ENCODE measurements around the gene ZNF436. TPM values are rescaled to one million over a fixed set of nuclear protein-coding genes. Genes with fewer than 3 reads are reported as not detected.

Gene ZNF436
- total RNA-seq, 2 donors from 2014 or later, result 3.1 to 3.3 TPM

DNA sequence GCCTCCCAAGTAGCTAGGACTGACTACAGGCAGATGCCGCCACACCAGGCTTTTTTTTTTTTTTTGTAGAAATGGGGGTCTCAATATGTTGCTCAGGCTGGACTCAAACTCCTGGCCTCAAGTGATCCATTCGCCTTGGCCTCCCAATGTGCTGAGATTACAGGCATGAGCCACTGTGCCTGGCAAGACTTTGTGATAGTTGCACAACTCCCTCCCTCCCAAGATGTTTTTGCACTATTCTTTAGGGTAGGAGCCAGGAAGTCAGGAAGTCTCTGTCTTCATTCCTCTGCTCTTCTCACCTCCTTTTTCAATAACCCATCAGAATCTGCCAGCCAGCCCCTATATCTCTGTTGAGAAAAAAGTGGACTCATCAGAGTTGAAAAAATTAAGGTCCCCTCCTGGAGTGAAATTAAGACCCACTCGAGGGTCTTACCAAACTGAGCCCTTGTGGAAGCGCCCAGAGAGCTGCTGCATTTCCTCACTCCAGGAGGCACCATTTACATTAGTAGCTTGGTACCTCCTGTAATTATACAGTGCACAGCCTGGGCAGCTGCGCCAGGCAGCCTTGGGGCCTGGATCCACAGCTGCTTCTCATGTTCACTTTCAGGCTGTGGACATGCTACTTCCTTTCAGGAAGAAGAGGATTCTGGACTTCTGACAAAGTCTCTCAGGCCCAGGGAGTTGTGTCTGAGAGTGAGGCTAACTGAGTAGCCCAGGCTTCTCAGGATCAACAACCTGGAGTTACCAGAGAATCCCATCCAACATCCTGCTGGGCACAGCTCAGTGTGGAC lies 30.9 kb upstream of the ZNF436 start:
- no peak overlapping the region for H3K4me3 Mint-ChIP-seq

DNA sequence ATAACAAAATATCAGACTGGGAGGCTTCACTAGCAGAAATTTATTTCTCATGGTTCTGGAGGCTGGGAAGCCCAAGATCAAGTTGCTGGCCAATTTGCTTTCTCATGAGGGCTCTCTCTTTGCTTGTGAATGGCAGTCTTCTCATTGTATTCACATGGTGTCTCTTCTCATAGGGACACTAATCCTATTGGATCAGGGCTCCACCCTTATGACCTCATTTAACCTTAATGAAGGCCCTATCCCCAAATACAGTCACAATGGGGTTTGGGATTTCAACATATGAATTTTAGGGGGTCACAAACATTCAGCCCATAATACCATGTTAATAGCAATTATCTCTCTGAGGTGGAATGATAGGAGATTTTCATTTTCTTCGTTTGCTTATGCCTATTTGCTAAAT lies 29.6 kb upstream of the ZNF436 start:
- peaks cover 6% of the 10 kb centered on the region for H3K27me3 Mint-ChIP-seq
- peaks cover 3% of the 10 kb centered on the region for H3K4me1 Mint-ChIP-seq
- no peak overlapping the region for H3K27ac Mint-ChIP-seq
- H3K9me3 ChIP-seq (ENCODE audit: control insufficient read depth, low read length, poor library complexity, severe bottlenecking), result no peaks in the 10 kb centered on the region
- no peak overlapping the region for H3K4me3 Mint-ChIP-seq
- no peak for ATAC-seq
- H3K36me3 Mint-ChIP-seq (ENCODE audit: low read depth), result peaks cover 3% of the 10 kb centered on the region
- no peak for DNase-seq

More for the DNA sequence above, 30.9 kb upstream of the ZNF436 start:
- Mint-ChIP-seq H3K36me3 (ENCODE audit: low read depth) (peaks cover 3% of the 10 kb centered on the region), H3K4me1 (peaks cover 4% of the 10 kb centered on the region), H3K27me3 (no peaks in the 10 kb centered on the region), H3K27ac (no peak overlapping the region)
- ATAC-seq, result no peak
- H3K9me3 ChIP-seq (ENCODE audit: control insufficient read depth, low read length, poor library complexity, severe bottlenecking), result no peaks in the 10 kb centered on the region
- no peak for DNase-seq

DNA sequence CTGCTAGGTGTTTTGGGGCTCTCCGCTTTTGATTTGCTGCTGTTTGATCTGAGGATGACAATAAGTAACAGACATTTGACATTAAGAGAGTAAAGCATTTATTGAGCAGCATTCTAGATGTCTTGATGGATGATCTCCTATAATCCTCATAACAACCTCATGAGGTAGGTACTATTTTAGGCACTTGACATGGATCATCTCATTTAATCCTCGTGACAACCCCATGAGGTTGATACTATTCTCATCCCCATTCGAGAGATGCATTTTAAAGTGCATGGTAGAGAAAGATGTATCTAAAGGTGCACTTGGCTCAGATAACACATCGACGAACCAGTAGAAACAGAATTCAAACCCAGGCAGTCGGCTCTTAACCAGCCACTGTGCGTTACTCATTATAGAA lies 28.3 kb upstream of the ZNF436 start:
- Mint-ChIP-seq H3K36me3 (ENCODE audit: low read depth) (peaks cover 3% of the 10 kb centered on the region), H3K27ac (no peak overlapping the region), H3K4me1 (no peaks in the 10 kb centered on the region), H3K27me3 (peaks cover 6% of the 10 kb centered on the region), H3K4me3 (no peak overlapping the region)
- no peak for DNase-seq
- no peak for ATAC-seq
- H3K9me3 ChIP-seq (ENCODE audit: control insufficient read depth, low read length, poor library complexity, severe bottlenecking), result no peaks in the 10 kb centered on the region

DNA sequence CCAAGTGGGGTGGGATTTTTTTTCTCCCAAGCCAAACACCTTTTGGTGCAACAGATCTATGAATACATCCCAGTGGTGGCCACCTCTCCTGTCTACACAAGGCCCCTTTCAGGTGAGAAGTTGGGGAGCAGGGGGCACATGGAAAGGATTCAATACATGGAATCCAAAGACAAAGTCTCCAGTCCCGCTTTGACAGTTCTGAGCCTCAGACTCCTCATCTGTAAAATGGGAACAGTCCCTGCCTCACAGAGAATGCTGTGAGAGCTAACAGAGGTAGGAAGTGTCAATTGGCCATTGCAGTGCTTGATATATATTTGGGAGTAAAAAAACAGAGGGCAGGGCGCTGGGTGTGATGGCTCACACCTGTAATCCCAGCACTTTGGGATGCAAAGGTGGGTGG lies 26.7 kb upstream of the ZNF436 start:
- H3K4me1 Mint-ChIP-seq, result no peaks in the 10 kb centered on the region
- H3K27ac Mint-ChIP-seq, result no peak overlapping the region
- DNase-seq, result no peak
- H3K36me3 Mint-ChIP-seq (ENCODE audit: low read depth), result peaks cover 3% of the 10 kb centered on the region
- no peak overlapping the region for H3K4me3 Mint-ChIP-seq
- no peaks in the 10 kb centered on the region for H3K9me3 ChIP-seq (ENCODE audit: control insufficient read depth, low read length, poor library complexity, severe bottlenecking)
- ATAC-seq, result no peak
- H3K27me3 Mint-ChIP-seq, result peaks cover 6% of the 10 kb centered on the region

DNA sequence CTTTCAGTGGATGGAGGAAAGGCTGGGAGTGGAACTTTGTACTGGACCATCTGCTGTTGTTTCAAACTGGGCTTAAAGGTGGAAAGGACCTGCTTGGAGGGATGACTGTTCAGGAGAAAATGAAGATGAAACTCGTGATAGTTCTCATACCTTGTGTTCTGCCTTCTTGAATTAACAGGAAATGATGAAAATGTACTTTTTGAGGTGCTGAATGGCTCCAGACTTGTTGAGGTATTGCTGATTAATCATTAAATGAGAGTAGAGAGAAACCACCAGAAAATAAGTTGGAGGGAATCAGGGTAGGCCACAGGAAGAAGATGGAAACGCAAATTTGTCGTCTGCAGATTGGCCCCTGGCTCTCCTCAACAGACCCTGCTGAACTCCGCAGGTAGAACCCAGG lies 26.2 kb upstream of the ZNF436 start:
- ATAC-seq (no peak), DNase-seq (no peak)
- peaks cover 6% of the 10 kb centered on the region for H3K27me3 Mint-ChIP-seq
- H3K4me3 Mint-ChIP-seq, result no peak overlapping the region
- H3K36me3 Mint-ChIP-seq (ENCODE audit: low read depth), result peaks cover 3% of the 10 kb centered on the region
- H3K9me3 ChIP-seq (ENCODE audit: control insufficient read depth, low read length, poor library complexity, severe bottlenecking), result no peaks in the 10 kb centered on the region
- H3K4me1 Mint-ChIP-seq, result no peaks in the 10 kb centered on the region
- no peak overlapping the region for H3K27ac Mint-ChIP-seq

DNA sequence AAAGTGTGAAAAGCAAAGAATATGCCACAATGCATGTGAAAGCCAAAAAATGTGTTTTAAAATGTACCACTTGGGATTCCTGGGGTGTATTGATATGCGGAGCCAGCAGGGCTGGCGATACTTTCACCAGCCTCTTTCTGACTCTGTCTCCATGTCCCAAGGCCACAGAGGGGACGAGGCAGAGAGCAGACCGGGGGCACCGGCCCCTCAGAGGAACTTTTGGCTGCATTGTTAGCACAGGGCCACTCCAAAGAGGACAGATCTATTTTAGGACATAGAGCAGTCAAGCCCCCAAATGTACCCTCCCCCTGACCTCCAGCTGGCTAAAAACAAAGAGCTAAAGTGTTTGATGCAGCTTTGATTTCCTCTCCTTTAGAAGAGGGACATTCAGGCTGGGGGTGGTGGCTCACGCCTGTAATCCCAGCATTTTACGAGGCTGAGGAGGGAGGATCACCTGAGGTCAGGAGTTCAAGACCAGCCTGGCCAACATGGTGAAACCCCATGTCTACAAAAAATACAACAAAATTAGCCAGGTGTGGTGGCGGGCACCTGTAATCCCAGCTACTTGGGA lies 25.6 kb upstream of the ZNF436 start:
- H3K27me3 Mint-ChIP-seq, result peaks cover 7% of the 10 kb centered on the region
- H3K9me3 ChIP-seq (ENCODE audit: control insufficient read depth, low read length, poor library complexity, severe bottlenecking), result no peaks in the 10 kb centered on the region
- no peak overlapping the region for H3K27ac Mint-ChIP-seq
- peaks cover 3% of the 10 kb centered on the region for H3K36me3 Mint-ChIP-seq (ENCODE audit: low read depth)
- peaks cover 2% of the 10 kb centered on the region for H3K4me1 Mint-ChIP-seq
- ATAC-seq, result no peak
- DNase-seq, result no peak
- H3K4me3 Mint-ChIP-seq, result no peak overlapping the region

DNA sequence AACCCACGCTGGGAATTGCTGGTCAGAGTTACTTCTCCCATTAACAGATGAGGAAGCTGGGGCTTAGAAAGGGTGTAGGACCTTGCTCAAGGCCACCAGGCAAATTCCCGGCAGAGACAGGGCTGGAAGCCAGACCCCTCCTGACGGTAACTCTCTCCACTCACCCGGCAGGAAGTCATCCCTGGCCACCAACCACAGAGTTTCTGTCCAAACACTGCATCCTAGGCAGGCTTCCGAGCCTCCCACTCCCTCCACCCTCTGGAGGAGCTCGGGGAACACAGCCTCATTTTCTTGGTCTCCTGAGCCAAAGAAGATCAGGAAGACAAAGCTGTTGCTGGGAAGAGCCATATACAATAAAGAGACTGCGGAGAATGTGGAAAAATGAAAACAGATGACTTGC lies 25.0 kb upstream of the ZNF436 start:
- ATAC-seq (no peak), DNase-seq (no peak)
- H3K4me1 Mint-ChIP-seq, result peaks cover 3% of the 10 kb centered on the region
- no peak overlapping the region for H3K4me3 Mint-ChIP-seq
- no peak overlapping the region for H3K27ac Mint-ChIP-seq
- H3K36me3 Mint-ChIP-seq (ENCODE audit: low read depth), result peaks cover 3% of the 10 kb centered on the region
- peaks cover 10% of the 10 kb centered on the region for H3K27me3 Mint-ChIP-seq
- no peaks in the 10 kb centered on the region for H3K9me3 ChIP-seq (ENCODE audit: control insufficient read depth, low read length, poor library complexity, severe bottlenecking)

DNA sequence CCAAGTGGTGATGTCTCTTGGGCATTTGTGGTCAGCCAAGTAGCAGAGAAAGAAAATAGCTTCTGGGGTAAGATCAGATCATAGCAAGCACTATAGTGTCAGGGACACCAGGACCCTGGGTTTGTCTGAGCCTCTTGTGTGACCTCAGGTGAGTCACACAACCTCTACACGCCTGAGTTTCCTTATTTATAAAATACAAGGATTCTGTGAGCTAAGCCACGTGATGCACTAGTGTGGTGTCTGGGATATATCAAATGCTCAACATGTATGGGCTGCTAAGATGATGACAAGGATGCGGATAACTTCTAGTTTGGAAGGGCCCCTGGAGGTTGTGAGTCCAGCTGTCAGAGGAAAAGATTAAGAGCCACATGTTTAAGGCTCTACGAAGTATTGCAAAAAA lies 24.5 kb upstream of the ZNF436 start:
- H3K27ac Mint-ChIP-seq, result no peak overlapping the region
- H3K9me3 ChIP-seq (ENCODE audit: control insufficient read depth, low read length, poor library complexity, severe bottlenecking), result no peaks in the 10 kb centered on the region
- no peak for ATAC-seq
- H3K27me3 Mint-ChIP-seq, result peaks cover 10% of the 10 kb centered on the region
- no peak overlapping the region for H3K4me3 Mint-ChIP-seq
- H3K4me1 Mint-ChIP-seq, result peaks cover 3% of the 10 kb centered on the region
- peaks cover 3% of the 10 kb centered on the region for H3K36me3 Mint-ChIP-seq (ENCODE audit: low read depth)
- DNase-seq, result no peak

DNA sequence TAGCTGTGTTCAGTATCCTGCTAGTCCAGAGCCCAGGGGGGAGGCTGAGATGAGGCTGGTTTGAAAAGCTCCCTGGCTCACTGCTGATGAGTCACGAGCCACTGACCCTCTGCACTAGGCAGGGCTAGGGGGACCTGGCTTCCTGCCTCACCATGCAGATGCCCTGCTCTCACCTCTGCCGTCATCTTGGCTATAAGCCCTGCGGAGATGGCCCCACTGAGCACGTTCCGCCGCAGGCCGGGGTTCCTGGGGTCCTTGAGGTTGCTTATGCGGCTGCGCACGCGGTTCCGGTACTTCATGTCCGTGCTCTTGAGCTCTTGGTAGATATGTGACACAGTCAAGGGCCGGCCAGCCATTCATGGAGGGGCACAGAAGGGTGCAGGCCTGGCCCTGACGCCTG lies 24.1 kb upstream of the ZNF436 start:
- no peak for ATAC-seq
- Mint-ChIP-seq H3K27ac (no peak overlapping the region), H3K4me3 (no peak overlapping the region), H3K4me1 (peaks cover 3% of the 10 kb centered on the region), H3K36me3 (ENCODE audit: low read depth) (peaks cover 3% of the 10 kb centered on the region), H3K27me3 (peaks cover 10% of the 10 kb centered on the region)
- no peak for DNase-seq
- no peaks in the 10 kb centered on the region for H3K9me3 ChIP-seq (ENCODE audit: control insufficient read depth, low read length, poor library complexity, severe bottlenecking)

DNA sequence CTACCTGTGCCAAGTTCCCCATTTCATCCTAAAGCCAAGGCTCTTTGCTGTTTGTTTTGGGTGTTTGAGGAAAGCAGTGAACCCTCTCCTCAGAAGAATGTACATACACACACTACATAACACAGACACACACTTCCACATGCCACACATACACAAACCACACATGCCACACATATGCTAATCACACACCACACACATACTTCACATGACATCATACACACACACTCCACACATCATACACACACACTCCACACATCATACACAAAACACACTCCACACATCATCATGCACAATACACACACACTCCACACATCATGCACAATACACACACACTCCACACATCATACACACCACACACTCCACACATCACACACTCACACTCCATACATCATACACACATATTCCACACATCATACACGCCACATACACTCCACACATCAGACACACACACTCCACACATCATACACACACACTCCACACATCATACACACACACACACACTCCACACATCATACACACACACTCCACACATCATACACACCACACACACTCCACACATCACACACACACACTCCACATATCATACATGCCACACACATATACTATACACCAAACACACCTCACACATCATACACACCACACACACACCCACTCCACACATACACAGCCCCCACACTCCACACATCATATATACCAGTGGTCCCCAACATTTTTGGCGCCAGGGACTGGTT lies 22.7 kb upstream of the ZNF436 start:
- no peak overlapping the region for H3K4me3 Mint-ChIP-seq
- no peak overlapping the region for H3K27ac Mint-ChIP-seq
- no peak for DNase-seq
- H3K36me3 Mint-ChIP-seq (ENCODE audit: low read depth), result peaks cover 3% of the 10 kb centered on the region
- H3K4me1 Mint-ChIP-seq, result peaks cover 3% of the 10 kb centered on the region
- peaks cover 10% of the 10 kb centered on the region for H3K27me3 Mint-ChIP-seq
- no peaks in the 10 kb centered on the region for H3K9me3 ChIP-seq (ENCODE audit: control insufficient read depth, low read length, poor library complexity, severe bottlenecking)
- no peak for ATAC-seq

DNA sequence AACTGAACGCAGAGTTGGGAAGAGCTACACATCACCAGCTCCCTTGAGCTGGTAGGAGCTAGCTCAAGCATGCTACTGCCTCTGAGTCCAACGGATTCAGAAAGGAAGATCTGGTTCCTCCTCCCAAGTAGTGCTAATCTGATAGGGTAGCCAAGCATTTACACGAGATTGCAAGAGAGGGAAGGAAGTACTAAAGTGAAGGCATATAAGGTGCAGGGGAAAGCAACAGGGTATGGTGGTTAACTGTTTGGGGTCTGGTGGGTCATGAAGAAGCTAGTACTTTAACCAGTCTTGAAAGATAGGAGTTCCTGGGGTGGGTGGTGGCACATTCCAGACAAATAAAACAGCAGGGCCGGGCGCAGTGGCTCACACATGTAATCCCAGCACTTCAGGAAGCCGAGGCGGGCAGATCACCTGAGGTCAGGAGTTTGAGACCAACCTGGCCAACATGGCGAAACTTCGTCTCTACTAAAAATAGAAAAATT lies 20.2 kb upstream of the ZNF436 start:
- no peak for DNase-seq
- Mint-ChIP-seq H3K27me3 (peaks cover 8% of the 10 kb centered on the region), H3K4me1 (peaks cover 4% of the 10 kb centered on the region), H3K4me3 (no peak overlapping the region), H3K36me3 (ENCODE audit: low read depth) (no peaks in the 10 kb centered on the region), H3K27ac (no peak overlapping the region)
- H3K9me3 ChIP-seq (ENCODE audit: control insufficient read depth, low read length, poor library complexity, severe bottlenecking), result no peaks in the 10 kb centered on the region
- ATAC-seq, result no peak

DNA sequence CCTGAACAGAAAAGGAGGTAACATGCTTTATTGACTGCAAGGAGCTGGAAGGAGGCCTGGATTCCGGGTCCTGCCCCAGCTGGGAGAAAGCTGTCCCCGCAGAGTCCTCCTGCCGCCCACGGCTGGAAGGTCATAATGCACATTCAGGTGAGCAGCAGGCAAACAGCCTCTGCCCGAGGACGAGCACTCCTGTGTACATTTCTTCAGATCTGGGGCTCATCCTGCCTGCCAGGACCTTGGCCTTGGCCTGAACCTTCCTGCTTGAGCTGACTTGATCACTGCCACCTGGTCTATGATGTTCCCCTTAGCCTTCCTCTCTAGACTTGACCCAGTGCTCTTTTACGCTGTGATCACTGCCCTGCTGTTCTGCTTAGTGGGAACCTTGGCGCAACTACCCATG lies 17.9 kb upstream of the ZNF436 start:
- H3K27ac Mint-ChIP-seq, result no peak overlapping the region
- ATAC-seq, result no peak

DNA sequence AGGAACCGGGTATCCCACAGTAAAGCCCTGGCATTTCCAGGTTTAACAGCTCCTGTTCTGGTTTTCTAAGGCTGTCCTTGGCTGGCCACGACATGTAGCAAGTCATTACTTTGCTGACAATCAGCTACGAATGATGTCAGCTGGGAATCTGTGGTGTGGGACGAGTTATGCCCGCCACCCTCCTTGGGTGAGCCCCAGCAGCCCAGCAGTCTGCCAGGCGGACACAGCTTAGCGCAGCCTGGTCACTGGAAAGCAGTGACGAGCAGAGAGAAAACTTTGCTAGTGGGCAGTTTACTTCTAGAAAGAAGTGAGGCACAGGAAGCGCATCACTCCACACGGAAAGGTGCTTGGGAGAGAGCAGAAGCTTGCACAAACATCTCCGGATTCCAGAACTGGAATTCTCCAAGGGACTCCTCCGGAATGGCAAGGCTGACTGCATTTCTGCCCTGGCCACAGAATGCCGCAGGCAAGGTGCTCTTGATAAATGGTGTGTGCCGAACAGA lies 15.5 kb upstream of the ZNF436 start:
- H3K9me3 ChIP-seq (ENCODE audit: control insufficient read depth, low read length, poor library complexity, severe bottlenecking), result no peaks in the 10 kb centered on the region
- H3K4me1 Mint-ChIP-seq, result peaks cover 2% of the 10 kb centered on the region
- H3K27ac Mint-ChIP-seq, result no peak overlapping the region
- no peaks in the 10 kb centered on the region for H3K36me3 Mint-ChIP-seq (ENCODE audit: low read depth)
- ATAC-seq, result no peak
- H3K27me3 Mint-ChIP-seq, result peaks cover 2% of the 10 kb centered on the region
- DNase-seq, result no peak
- H3K4me3 Mint-ChIP-seq, result no peak overlapping the region

More for the DNA sequence above, 17.9 kb upstream of the ZNF436 start:
- Mint-ChIP-seq H3K4me1 (peaks cover 4% of the 10 kb centered on the region), H3K4me3 (no peak overlapping the region), H3K27me3 (peaks cover 4% of the 10 kb centered on the region), H3K36me3 (ENCODE audit: low read depth) (no peaks in the 10 kb centered on the region)
- DNase-seq, result no peak
- no peaks in the 10 kb centered on the region for H3K9me3 ChIP-seq (ENCODE audit: control insufficient read depth, low read length, poor library complexity, severe bottlenecking)

All from T-helper 17 cell (primary cell).